Ishikawa (cell line): ENCODE results near the gene SAV1.

Experiments used
- CEBPB ChIP-seq: IDR thresholded peaks from 2 replicates; pipeline ENCODE4 v1.6.1; 2012
- CREB1 ChIP-seq: IDR thresholded peaks from 2 replicates; pipeline ENCODE4 v1.6.1; 2012; ENCODE audit warnings: low read depth
- EGR1 ChIP-seq: IDR thresholded peaks from 2 replicates; pipeline ENCODE4 v1.6.1; 2012
- EP300 ChIP-seq: IDR thresholded peaks from 2 replicates; pipeline ENCODE4 v1.6.1; 2012; ENCODE audit warnings: borderline replicate concordance
- FOXM1 ChIP-seq: IDR thresholded peaks from 2 replicates; pipeline ENCODE4 v1.6.1; 2012; ENCODE audit warnings: low read depth, borderline replicate concordance
- MAX ChIP-seq: IDR thresholded peaks from 2 replicates; pipeline ENCODE4 v1.6.1; 2012
- NFIC ChIP-seq: IDR thresholded peaks from 2 replicates; pipeline ENCODE4 v1.6.1; 2012
- RAD21 ChIP-seq: IDR thresholded peaks from 2 replicates; pipeline ENCODE4 v1.6.1; 2012; ENCODE audit warnings: low read depth
- REST ChIP-seq: IDR thresholded peaks from 2 replicates; pipeline ENCODE4 v1.6.1; 2012; ENCODE audit warnings: low read depth, mild to moderate bottlenecking
- TAF1 ChIP-seq: IDR thresholded peaks from 2 replicates; pipeline ENCODE4 v1.6.1; 2012; ENCODE audit warnings: low read depth, mild to moderate bottlenecking
- TCF12 ChIP-seq: IDR thresholded peaks from 2 replicates; pipeline ENCODE4 v1.6.1; 2012; ENCODE audit warnings: low read depth
- TEAD4 ChIP-seq: IDR thresholded peaks from 2 replicates; pipeline ENCODE4 v1.6.1; 2012
- TF ChIP-seq, protein P1 (sequence below): IDR thresholded peaks from 2 replicates; pipeline ENCODE4 v1.6.1; 2012

DNA sequence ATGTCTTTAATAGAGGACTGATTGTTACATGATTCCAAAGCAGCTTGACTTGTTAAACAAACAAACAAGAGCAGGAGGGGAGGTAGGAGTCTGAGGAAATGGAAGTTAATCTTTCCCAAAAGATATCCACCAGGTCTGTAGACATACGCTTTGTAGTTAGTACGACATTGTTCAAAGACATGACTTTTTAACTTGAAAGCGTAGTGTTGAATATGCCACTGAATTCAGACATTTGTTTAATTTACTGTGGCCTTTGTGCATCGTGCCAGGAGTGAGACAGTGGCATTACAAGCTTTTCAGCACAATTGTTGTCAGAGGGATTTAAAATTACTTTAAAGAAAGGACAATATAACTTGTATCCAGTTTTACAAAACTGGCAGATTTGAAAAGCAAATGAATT lies 53.0 kb downstream of the SAV1 start:
- TF ChIP-seq CREB1 (no peak), MAX (no peak), FOXM1 (no peak), REST (no peak), NFIC (no peak), TCF12 (no peak), EGR1 (no peak), EP300 (no peak), RAD21 (no peak), CEBPB (no peak), TAF1 (no peak), TEAD4 (no peak)
- TF ChIP-seq, protein P1, sequence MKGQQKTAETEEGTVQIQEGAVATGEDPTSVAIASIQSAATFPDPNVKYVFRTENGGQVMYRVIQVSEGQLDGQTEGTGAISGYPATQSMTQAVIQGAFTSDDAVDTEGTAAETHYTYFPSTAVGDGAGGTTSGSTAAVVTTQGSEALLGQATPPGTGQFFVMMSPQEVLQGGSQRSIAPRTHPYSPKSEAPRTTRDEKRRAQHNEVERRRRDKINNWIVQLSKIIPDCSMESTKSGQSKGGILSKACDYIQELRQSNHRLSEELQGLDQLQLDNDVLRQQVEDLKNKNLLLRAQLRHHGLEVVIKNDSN, result no peak
